Osteoblast (primary cell): ENCODE results near the gene CIROP. TPM values are rescaled to one million over a fixed set of nuclear protein-coding genes. Genes with fewer than 3 reads are reported as not detected.

Source experiments
- DNase-seq: peaks from one replicate; pipeline ENCODE4 v3.0.0; 2011; ENCODE audit warnings: low spot score, mixed read lengths; ENCODE audit not compliant: insufficient read length; ENCODE audit errors: missing footprints
- H2AFZ ChIP-seq: 2 replicates; pipeline ENCODE4 v1.6.0; 2011; ENCODE audit warnings: mild to moderate bottlenecking, low read length
- H3K27ac ChIP-seq: 2 replicates; pipeline ENCODE4 v1.5.1; 2011; ENCODE audit warnings: mild to moderate bottlenecking, low read depth, low read length, moderate library complexity
- H3K27me3 ChIP-seq: 2 replicates; pipeline ENCODE4 v1.6.0; 2012; ENCODE audit warnings: mild to moderate bottlenecking, control low read depth, inconsistent platforms, low read length, moderate library complexity; ENCODE audit not compliant: insufficient read depth
- H3K36me3 ChIP-seq: 2 replicates; pipeline ENCODE4 v1.5.1; 2011; ENCODE audit warnings: mild to moderate bottlenecking, low read length, control low read depth, moderate library complexity; ENCODE audit not compliant: insufficient read depth
- H3K4me1 ChIP-seq: 2 replicates; pipeline ENCODE4 v1.5.1; 2011; ENCODE audit warnings: mild to moderate bottlenecking, low read length, control low read depth, moderate library complexity; ENCODE audit not compliant: insufficient read depth
- H3K4me2 ChIP-seq: 2 replicates; pipeline ENCODE4 v1.6.0; 2011; ENCODE audit warnings: mild to moderate bottlenecking, low read length; ENCODE audit not compliant: insufficient read depth
- H3K4me3 ChIP-seq: fragments of 200-600 bp; sonication (generic); 3 replicates; pipeline ENCODE4 v1.5.1; 2012; ENCODE audit warnings: mild to moderate bottlenecking, low read length, inconsistent platforms; ENCODE audit not compliant: insufficient read depth
- H3K79me2 ChIP-seq: 2 replicates; pipeline ENCODE4 v1.6.0; 2012; ENCODE audit warnings: mild to moderate bottlenecking, low read length, control low read depth, inconsistent platforms; ENCODE audit not compliant: insufficient read depth
- H3K9me3 ChIP-seq: 2 replicates; pipeline ENCODE4 v1.5.1; 2011; ENCODE audit warnings: low read depth, low read length, control low read depth
- H4K20me1 ChIP-seq: 2 replicates; pipeline ENCODE4 v1.6.0; 2012; ENCODE audit warnings: mild to moderate bottlenecking, low read length, control low read depth; ENCODE audit not compliant: insufficient read depth
- CTCF ChIP-seq: IDR thresholded peaks from 2 replicates; pipeline ENCODE4 v1.5.1; 2011; ENCODE audit warnings: mild to moderate bottlenecking, low read depth, low read length, moderate library complexity; ENCODE audit errors: extremely low read depth
- total RNA-seq: library from RNA; depleted of rRNA; stranded (reverse); fragments of >200 nt; gene quantifications from 2 replicates; pipeline ENCODE4 v1.2.3, GENCODE V29; 2012

CIROP gene
- total RNA-seq, 1 donor: not detected

GRCh38 chr14:23074906-23075305 is 29.9 kb downstream of the CIROP start:
- TF ChIP-seq CTCF: no peak
- H3K36me3 ChIP-seq: peaks cover 64% of the 10 kb centered on the region

DNA sequence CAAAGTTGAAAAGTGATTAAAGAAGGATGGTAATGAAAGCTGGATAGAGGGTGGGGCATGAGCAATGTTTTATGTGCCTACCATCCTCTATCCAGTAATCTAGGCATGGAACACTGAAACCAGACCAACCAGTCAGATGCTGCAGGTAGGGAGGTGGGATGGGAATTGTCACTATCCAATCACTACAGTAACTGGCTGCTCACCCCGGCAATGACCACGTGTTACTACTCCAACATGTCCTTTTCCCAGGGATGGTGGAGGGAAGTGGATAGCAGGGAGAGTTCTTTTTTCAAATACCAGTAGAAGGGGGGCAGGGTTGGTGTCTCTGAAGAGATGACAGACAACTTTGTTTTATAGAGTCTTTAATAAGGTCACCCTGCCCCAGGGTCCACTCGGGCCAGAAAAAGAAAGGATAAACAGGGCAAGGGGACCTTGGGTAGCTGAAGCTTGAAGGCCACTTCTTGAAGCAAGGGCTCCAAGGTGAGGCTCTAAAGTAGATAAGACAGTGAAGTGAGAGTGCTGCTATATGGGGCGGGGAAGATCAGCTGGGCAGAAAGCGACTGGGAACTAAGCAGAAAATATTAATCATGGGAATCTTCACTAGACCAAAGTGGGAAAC is 32.8 kb downstream of the CIROP start:
- H3K9me3 ChIP-seq: no peaks in the 10 kb centered on the region
- H3K4me1 ChIP-seq: peaks cover 39% of the 10 kb centered on the region
- DNase-seq: peak; percentile 22
- peak overlapping the region; percentile 98 for H3K4me2 ChIP-seq
- peaks cover 31% of the 10 kb centered on the region for H4K20me1 ChIP-seq
- TF ChIP-seq CTCF: no peak
- H3K36me3 ChIP-seq: peaks cover 72% of the 10 kb centered on the region
- H3K79me2 ChIP-seq: peaks cover 83% of the 10 kb centered on the region
- no peaks in the 10 kb centered on the region for H3K27me3 ChIP-seq
- H3K27ac ChIP-seq: peak overlapping the region; percentile 78
- H2AFZ ChIP-seq: no peak overlapping the region
- peak overlapping the region; percentile 86 for H3K4me3 ChIP-seq

More at GRCh38 chr14:23074906-23075305, 29.9 kb downstream of the CIROP start:
- H3K4me3 ChIP-seq: no peak overlapping the region
- H3K27me3 ChIP-seq: no peaks in the 10 kb centered on the region
- DNase-seq: no peak
- H3K79me2 ChIP-seq: peaks cover 56% of the 10 kb centered on the region
- no peak overlapping the region for H3K27ac ChIP-seq
- H3K4me1 ChIP-seq: peaks cover 53% of the 10 kb centered on the region
- no peak overlapping the region for H3K4me2 ChIP-seq
- H4K20me1 ChIP-seq: peaks cover 9% of the 10 kb centered on the region
- H2AFZ ChIP-seq: no peak overlapping the region
- no peaks in the 10 kb centered on the region for H3K9me3 ChIP-seq

- peaks cover 73% of the 10 kb centered on the region for H3K36me3 ChIP-seq
- H3K4me1 ChIP-seq: peaks cover 35% of the 10 kb centered on the region
- peak overlapping the region; percentile 86 for H3K4me3 ChIP-seq
- H3K9me3 ChIP-seq: no peaks in the 10 kb centered on the region
- H3K27me3 ChIP-seq: no peaks in the 10 kb centered on the region
- H3K4me2 ChIP-seq: peak overlapping the region; percentile 98
- peaks cover 84% of the 10 kb centered on the region for H3K79me2 ChIP-seq
- peak overlapping the region; percentile 78 for H3K27ac ChIP-seq
- peak overlapping the region; percentile 75 for H2AFZ ChIP-seq
- no peak for TF ChIP-seq CTCF
- H4K20me1 ChIP-seq: peaks cover 34% of the 10 kb centered on the region
- peak; percentile 96 for DNase-seq
Measured at GRCh38 chr14:23071244-23071920, 33.4 kb downstream of the CIROP start.
